Cardiac fibroblast (primary cell): Measurements from ENCODE around the gene GPBAR1.
A peak's percentile ranks its signal among the peaks of the same experiment; 100 is the strongest.

ENCODE experiments used
- DNase-seq, 2 donors: peaks; one replicate each; pipeline versions ENCODE4 v3.0.0 to v3.0.0-alpha.2; 2010; ENCODE audit warnings: low read depth in 2 of 2
- H3K4me3 ChIP-seq, 2 donors: replicated peaks in 1 of 2; 1 replicate in 1 of 2; 2 replicates in 1 of 2; pipeline ENCODE4 v1.5.1; 2011; ENCODE audit warnings: low read depth in 2 of 2, low read length in 2 of 2, mild to moderate bottlenecking in 2 of 2, moderate library complexity in 1 of 2
- TF ChIP-seq, protein P1 (sequence below): IDR thresholded peaks from one replicate; pipeline ENCODE4 v1.5.1; 2011; ENCODE audit warnings: low read depth, mild to moderate bottlenecking, low read length, inconsistent platforms

GPBAR1 gene

DNA sequence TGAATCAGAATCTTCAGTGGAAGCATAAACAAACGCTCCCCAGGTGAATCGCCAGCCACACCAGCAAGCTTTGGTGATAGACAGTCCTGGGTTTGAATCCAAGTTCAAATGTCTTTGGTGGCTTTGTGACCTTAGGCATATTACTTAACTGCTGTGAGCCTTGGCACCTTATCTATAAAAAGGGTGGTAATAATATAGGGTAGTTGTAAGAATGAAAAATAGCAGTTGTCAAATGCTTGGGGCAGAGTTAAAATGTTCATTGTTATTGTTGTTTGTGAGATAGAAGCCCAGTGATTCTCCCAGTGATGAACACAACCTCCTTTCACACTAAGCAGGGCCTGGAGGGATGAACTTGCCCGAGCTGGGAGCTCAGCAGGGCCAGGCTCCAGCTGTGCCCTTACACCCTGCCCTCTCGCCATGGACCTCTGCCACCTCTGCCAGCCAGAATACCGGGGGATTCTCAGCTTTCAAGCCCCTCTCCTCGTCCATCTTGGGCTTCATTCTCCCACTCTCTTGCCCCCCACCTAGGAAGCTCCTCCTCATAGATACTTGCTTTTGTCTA is 37.6 kb downstream of the GPBAR1 start:
- DNase-seq = no peak
- TF ChIP-seq, protein P1, sequence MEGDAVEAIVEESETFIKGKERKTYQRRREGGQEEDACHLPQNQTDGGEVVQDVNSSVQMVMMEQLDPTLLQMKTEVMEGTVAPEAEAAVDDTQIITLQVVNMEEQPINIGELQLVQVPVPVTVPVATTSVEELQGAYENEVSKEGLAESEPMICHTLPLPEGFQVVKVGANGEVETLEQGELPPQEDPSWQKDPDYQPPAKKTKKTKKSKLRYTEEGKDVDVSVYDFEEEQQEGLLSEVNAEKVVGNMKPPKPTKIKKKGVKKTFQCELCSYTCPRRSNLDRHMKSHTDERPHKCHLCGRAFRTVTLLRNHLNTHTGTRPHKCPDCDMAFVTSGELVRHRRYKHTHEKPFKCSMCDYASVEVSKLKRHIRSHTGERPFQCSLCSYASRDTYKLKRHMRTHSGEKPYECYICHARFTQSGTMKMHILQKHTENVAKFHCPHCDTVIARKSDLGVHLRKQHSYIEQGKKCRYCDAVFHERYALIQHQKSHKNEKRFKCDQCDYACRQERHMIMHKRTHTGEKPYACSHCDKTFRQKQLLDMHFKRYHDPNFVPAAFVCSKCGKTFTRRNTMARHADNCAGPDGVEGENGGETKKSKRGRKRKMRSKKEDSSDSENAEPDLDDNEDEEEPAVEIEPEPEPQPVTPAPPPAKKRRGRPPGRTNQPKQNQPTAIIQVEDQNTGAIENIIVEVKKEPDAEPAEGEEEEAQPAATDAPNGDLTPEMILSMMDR = no peak
- H3K4me3 ChIP-seq = no peak overlapping the region

GRCh38 chr2:218300141-218300540 is 39.3 kb downstream of the GPBAR1 start:
- H3K4me3 ChIP-seq = no peak overlapping the region

DNA sequence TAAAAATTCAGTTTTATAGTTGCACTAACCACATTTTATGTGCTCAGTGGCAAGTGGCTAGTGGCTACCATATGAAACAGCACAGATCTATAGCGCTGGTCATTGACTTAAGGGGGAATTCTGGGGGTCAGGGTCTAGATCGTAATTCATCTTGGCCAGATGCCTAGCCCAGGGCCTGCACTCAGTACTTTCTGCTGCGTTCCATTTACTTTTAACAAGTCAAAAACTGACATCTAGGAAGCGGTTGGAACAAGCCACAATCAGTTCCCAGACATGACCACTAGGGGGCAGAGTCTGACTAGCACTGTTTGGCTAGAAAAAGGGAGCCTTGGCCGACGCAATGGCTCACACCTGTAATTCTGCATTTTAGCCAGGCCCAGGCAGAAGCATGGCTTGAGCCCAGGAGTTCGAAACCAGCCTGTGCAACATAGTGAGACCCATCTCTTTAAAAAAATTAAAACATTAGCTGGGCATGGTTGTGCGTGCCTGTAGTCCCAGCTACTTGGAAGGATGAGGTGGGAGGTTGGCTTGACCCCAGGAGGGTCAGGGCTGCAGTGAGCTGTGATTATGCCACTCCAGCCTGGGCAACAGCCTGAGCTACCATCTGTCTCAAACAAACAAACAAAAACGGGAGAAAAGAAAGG is 40.5 kb downstream of the GPBAR1 start:
- TF ChIP-seq, protein P1 = peak; percentile 92
- no peak overlapping the region for H3K4me3 ChIP-seq
- DNase-seq = peak; percentile 87 to 88

More at GRCh38 chr2:218300141-218300540, 39.3 kb downstream of the GPBAR1 start:
- TF ChIP-seq, protein P1 = no peak
- no peak for DNase-seq

DNA sequence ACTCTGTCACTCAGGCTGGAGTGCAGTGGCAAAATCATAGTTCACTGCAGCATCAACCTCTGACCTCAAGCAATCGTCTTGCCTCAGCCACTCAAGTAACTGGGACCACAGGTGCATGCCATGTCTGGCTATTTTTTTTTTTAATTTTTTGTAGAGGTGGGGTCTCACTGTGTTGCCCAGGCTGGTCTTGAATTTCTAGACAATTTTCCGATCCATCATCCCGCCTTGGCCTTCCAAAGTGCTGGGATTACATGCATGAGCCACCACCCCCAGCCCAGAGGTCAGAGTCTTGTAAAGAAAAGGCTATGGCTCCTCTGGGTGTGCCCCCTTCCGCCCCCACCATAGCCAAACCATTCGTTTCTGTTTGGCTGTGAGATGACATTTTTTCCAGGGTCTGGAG is 44.6 kb downstream of the GPBAR1 start:
- no peak overlapping the region for H3K4me3 ChIP-seq
- TF ChIP-seq, protein P1 = no peak
- no peak for DNase-seq

- DNase-seq = no peak
- H3K4me3 ChIP-seq = no peak overlapping the region
- TF ChIP-seq, protein P1 = no peak
Measured at GRCh38 chr2:218306184-218306920, 45.5 kb downstream of the GPBAR1 start.

GRCh38 chr2:218307415-218308090 is 46.7 kb downstream of the GPBAR1 start:
- H3K4me3 ChIP-seq = no peak overlapping the region
- TF ChIP-seq, protein P1 = no peak
- no peak for DNase-seq
